PC-3 (cell line): ENCODE results near the gene UGT3A2. TPM values are rescaled to one million over a fixed set of nuclear protein-coding genes. Genes with fewer than 3 reads are reported as not detected.

ENCODE experiments used
- ATAC-seq: fragments of 200-7000 bp; cut with Tn5 transposase; 2 replicates; pipeline ENCODE4 v1.9.1; 2020; ENCODE audit warnings: mild to moderate bottlenecking, moderate library complexity
- BruUV-seq: library from RNA; stranded (reverse); fragments of 400-500 nt; replicated peaks from 2 replicates; lab custom pipeline; 2021; lab: Mats Ljungman, UMichigan
- CTCF ChIA-PET: fragments of 300-600 bp; sonication (Branson Sonifier 250); formaldehyde crosslinking; loops from one replicate; lab custom pipeline; 2022; ENCODE audit warnings: antibody characterized with exemption; lab: Charles Lee
- POLR2A ChIA-PET: fragments of 300-600 bp; sonication (Branson Sonifier 250); formaldehyde crosslinking; loops from one replicate; lab custom pipeline; 2022; ENCODE audit warnings: antibody characterized with exemption; ENCODE audit not compliant: unreplicated experiment; lab: Charles Lee
- DNase-seq: peaks from one replicate; pipeline ENCODE4 v3.0.0-alpha.2; 2015
- H2AFZ ChIP-seq: fragments of 300-600 bp; sonication (generic); 2 replicates; pipeline ENCODE4 v1.6.0; 2016; ENCODE audit warnings: antibody characterized with exemption, low read length
- H3F3A ChIP-seq: fragments of 300-600 bp; sonication (generic); one replicate; pipeline ENCODE4 v1.6.0; 2017; ENCODE audit warnings: antibody characterized with exemption, low read length, control low read depth, mild to moderate bottlenecking; ENCODE audit not compliant: unreplicated experiment
- H3K27ac ChIP-seq: fragments of 300-600 bp; sonication (generic); 2 replicates; pipeline ENCODE4 v1.5.1; 2016; ENCODE audit warnings: mild to moderate bottlenecking, low read length
- H3K27me3 ChIP-seq: fragments of 300-600 bp; sonication (generic); 2 replicates; pipeline ENCODE4 v1.6.1; 2016; ENCODE audit warnings: low read length, mixed read lengths
- H3K36me3 ChIP-seq: fragments of 300-600 bp; sonication (generic); 2 replicates; pipeline ENCODE4 v1.6.1; 2016; ENCODE audit warnings: low read depth, mixed run types, low read length, mixed read lengths
- H3K4me1 ChIP-seq: fragments of 300-600 bp; sonication (generic); 2 replicates; pipeline ENCODE4 v1.5.1; 2016; ENCODE audit warnings: low read length; ENCODE audit not compliant: insufficient read depth
- H3K4me2 ChIP-seq: fragments of 300-600 bp; sonication (generic); 2 replicates; pipeline ENCODE4 v1.6.0; 2016; ENCODE audit warnings: low read length
- H3K4me3 ChIP-seq: fragments of 300-600 bp; sonication (generic); 2 replicates; pipeline ENCODE4 v1.5.1; 2016; ENCODE audit warnings: mild to moderate bottlenecking, low read length, mixed read lengths
- H3K79me2 ChIP-seq: fragments of 300-600 bp; sonication (generic); 2 replicates; pipeline ENCODE4 v1.6.1; 2017; ENCODE audit warnings: low read length, mixed read lengths
- H3K9ac ChIP-seq: fragments of 300-600 bp; sonication (generic); 2 replicates; pipeline ENCODE4 v1.6.0; 2016; ENCODE audit warnings: mild to moderate bottlenecking, low read length
- H3K9me2 ChIP-seq: fragments of 300-600 bp; sonication (generic); replicated peaks from 2 replicates; pipeline ENCODE4 v1.6.1; 2016; ENCODE audit warnings: mixed run types, low read length, mixed read lengths
- H3K9me3 ChIP-seq: fragments of 300-600 bp; sonication (generic); 2 replicates; pipeline ENCODE4 v1.6.1; 2016; ENCODE audit warnings: low read length, mixed read lengths
- H4K20me1 ChIP-seq: fragments of 300-600 bp; sonication (generic); 2 replicates; pipeline ENCODE4 v1.6.1; 2016; ENCODE audit warnings: low read length, mixed read lengths
- CTCF ChIP-seq: fragments of 300-600 bp; sonication (generic); conservative IDR thresholded peaks from 2 replicates; pipeline ENCODE4 v1.5.1; 2017; ENCODE audit warnings: antibody characterized with exemption, low read depth, mild to moderate bottlenecking, low read length
- EZH2 ChIP-seq: fragments of 300-600 bp; sonication (generic); IDR thresholded peaks from one replicate; pipeline ENCODE4 v1.6.1; 2017; ENCODE audit warnings: antibody characterized with exemption, mild to moderate bottlenecking, low read length; ENCODE audit not compliant: unreplicated experiment
- EZH2phosphoT487 ChIP-seq: fragments of 300-600 bp; sonication (generic); IDR thresholded peaks from 2 replicates; pipeline ENCODE4 v1.6.1; 2018; ENCODE audit warnings: mild to moderate bottlenecking, antibody characterized with exemption, low read length, borderline replicate concordance
- intact Hi-C: fragments of 100-400 bp; cut with micrococcal nuclease; formaldehyde crosslinking; loops from 2 replicates; pipeline ENCODE4 v1.9.0; 2023
- total RNA-seq: library from RNA; depleted of rRNA; stranded (reverse); fragments of >200 nt; gene quantifications from 2 replicates; pipeline ENCODE4 v1.2.3, GENCODE V29; 2014

Gene UGT3A2
- total RNA-seq, 1 experiment from 2014 or later, result not detected

DNA sequence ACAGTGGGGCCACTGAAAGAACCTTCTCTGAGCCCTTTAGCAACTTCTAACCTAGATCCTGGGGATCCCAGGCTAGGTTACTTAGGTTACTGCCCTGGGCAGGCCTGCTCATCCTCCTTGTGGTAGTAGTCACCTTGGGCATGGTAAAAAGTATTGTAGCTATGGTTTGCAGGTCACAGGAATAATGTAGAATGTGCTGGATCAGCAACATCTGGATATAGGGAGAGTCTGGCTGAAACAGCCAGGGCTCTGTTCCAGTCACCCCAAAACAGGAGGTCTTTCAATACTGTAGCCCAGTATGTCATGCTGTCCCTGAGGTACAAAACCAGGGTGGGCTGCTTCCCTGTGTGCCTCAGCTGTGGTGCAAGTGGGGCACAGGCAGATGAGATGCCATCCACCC is 33.6 kb downstream of the UGT3A2 start:
- H3K27me3 ChIP-seq, result peaks cover 43% of the 10 kb centered on the region
- ATAC-seq (no peak), DNase-seq (no peak)
- no peaks in the 10 kb centered on the region for H3K36me3 ChIP-seq
- no peaks in the 10 kb centered on the region for H4K20me1 ChIP-seq
- H3K9ac ChIP-seq, result no peak overlapping the region
- TF ChIP-seq EZH2phosphoT487 (no peak), EZH2 (no peak), CTCF (no peak)
- H3K27ac ChIP-seq, result no peak overlapping the region
- H3K4me3 ChIP-seq, result no peak overlapping the region
- H3F3A ChIP-seq, result no peaks in the 10 kb centered on the region
- no peak overlapping the region for H3K4me2 ChIP-seq
- POLR2A ChIA-PET, result no interaction called here
- intact Hi-C loops, result no loop called here
- no peaks in the 10 kb centered on the region for H3K9me2 ChIP-seq
- no TSS peak for BruUV-seq
- no peaks in the 10 kb centered on the region for H3K4me1 ChIP-seq
- CTCF ChIA-PET, result no interaction called here
- H3K9me3 ChIP-seq, result no peaks in the 10 kb centered on the region
- no peak overlapping the region for H2AFZ ChIP-seq
- no peaks in the 10 kb centered on the region for H3K79me2 ChIP-seq

GRCh38 chr5:36031223-36031622 is 35.5 kb downstream of the UGT3A2 start:
- Histone ChIP-seq H3K27me3 (peaks cover 26% of the 10 kb centered on the region), H3K36me3 (no peaks in the 10 kb centered on the region)
- CTCF ChIA-PET, result no interaction called here

More at GRCh38 chr5:36031223-36031622, 35.5 kb downstream of the UGT3A2 start:
- no peak for DNase-seq
- Histone ChIP-seq H3K9me3 (no peaks in the 10 kb centered on the region), H2AFZ (no peak overlapping the region), H3K27ac (no peak overlapping the region), H3K4me1 (no peaks in the 10 kb centered on the region), H3K9ac (no peak overlapping the region), H3K9me2 (no peaks in the 10 kb centered on the region), H4K20me1 (no peaks in the 10 kb centered on the region), H3K79me2 (no peaks in the 10 kb centered on the region), H3K4me3 (no peak overlapping the region), H3K4me2 (no peak overlapping the region), H3F3A (no peaks in the 10 kb centered on the region)
- POLR2A ChIA-PET, result no interaction called here
- TF ChIP-seq CTCF (no peak), EZH2phosphoT487 (no peak), EZH2 (no peak)
- ATAC-seq, result no peak
- intact Hi-C loops, result no loop called here
- no TSS peak for BruUV-seq
